Bronchial epithelial cell (primary cell): ENCODE data around the gene FAM13B. TPM values are rescaled to one million over a fixed set of nuclear protein-coding genes. Genes with fewer than 3 reads are reported as not detected.
"Not testable (repeated sequence)": the region's sequence is repeated elsewhere in the genome, so short reads cannot be mapped to it uniquely, and the experiment has no call there.

Source experiments
- DNase-seq: peaks from one replicate; pipeline ENCODE4 v3.0.0-alpha.2; 2010; ENCODE audit warnings: low read depth
- FAIRE-seq: peaks from 2 replicates; lab custom pipeline; 2011; peaks lifted over from hg19 to GRCh38; lab: Jason Lieb, UNC
- H3K27me3 ChIP-seq: 2 replicates; pipeline ENCODE4 v1.5.1; 2011; ENCODE audit warnings: low read length; ENCODE audit not compliant: control insufficient read depth, insufficient read depth
- H3K36me3 ChIP-seq: 2 replicates; pipeline ENCODE4 v1.5.1; 2011; ENCODE audit warnings: low read length; ENCODE audit not compliant: control insufficient read depth, insufficient read depth
- H3K4me3 ChIP-seq: 2 replicates; pipeline ENCODE4 v1.5.1; 2011; ENCODE audit warnings: mild to moderate bottlenecking, low read depth, low read length, control low read depth
- total RNA-seq: library from RNA; depleted of rRNA; stranded (reverse); fragments of >200 nt; gene quantifications from 2 replicates; pipeline ENCODE4 v1.2.1, GENCODE V29; 2014
- TF ChIP-seq, protein P1 (sequence below): IDR thresholded peaks from 2 replicates; pipeline ENCODE4 v1.5.1; 2011; ENCODE audit warnings: mild to moderate bottlenecking, moderate library complexity, low read length, control low read depth, inconsistent platforms; ENCODE audit not compliant: insufficient read depth, severe bottlenecking

The FAM13B gene
- total RNA-seq, 1 donor from 2014 or later, result 10.5 TPM

- Histone ChIP-seq H3K27me3 (no peaks in the 10 kb centered on the region), H3K4me3 (no peak overlapping the region), H3K36me3 (no peaks in the 10 kb centered on the region)
- DNase-seq (no peak), FAIRE-seq (no peak)
- TF ChIP-seq, protein P1, sequence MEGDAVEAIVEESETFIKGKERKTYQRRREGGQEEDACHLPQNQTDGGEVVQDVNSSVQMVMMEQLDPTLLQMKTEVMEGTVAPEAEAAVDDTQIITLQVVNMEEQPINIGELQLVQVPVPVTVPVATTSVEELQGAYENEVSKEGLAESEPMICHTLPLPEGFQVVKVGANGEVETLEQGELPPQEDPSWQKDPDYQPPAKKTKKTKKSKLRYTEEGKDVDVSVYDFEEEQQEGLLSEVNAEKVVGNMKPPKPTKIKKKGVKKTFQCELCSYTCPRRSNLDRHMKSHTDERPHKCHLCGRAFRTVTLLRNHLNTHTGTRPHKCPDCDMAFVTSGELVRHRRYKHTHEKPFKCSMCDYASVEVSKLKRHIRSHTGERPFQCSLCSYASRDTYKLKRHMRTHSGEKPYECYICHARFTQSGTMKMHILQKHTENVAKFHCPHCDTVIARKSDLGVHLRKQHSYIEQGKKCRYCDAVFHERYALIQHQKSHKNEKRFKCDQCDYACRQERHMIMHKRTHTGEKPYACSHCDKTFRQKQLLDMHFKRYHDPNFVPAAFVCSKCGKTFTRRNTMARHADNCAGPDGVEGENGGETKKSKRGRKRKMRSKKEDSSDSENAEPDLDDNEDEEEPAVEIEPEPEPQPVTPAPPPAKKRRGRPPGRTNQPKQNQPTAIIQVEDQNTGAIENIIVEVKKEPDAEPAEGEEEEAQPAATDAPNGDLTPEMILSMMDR, result no peak
Observed at GRCh38 chr5:138054206-138054605, 21.3 kb upstream of the FAM13B start.

- TF ChIP-seq, protein P1, result no peak
- H3K27me3 ChIP-seq, result no peaks in the 10 kb centered on the region
- no peaks in the 10 kb centered on the region for H3K36me3 ChIP-seq
- FAIRE-seq, result no peak
- H3K4me3 ChIP-seq, result no peak overlapping the region
- DNase-seq, result no peak
Observed at GRCh38 chr5:138053554-138053953, 20.7 kb upstream of the FAM13B start.

DNA sequence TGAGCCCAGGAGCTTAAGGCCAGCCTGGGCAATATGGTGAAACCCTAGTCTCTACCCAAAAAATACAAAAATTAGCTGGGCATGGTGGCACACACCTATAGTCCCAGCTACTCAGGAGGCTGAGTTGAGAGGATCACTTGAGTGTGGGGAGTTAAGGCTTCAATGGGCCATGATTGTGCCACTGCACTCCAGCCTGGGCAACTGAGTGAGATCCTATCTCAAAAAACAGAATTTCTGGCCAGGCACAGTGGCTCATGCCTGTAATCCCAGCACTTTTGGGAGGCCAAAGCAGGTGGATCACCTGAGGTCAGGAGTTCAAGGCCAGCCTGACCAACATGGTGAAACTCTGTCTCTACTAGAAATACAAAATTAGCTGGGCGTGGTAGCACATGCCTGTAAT, 19.8 kb upstream of the FAM13B start:
- H3K4me3 ChIP-seq, FAIRE-seq, DNase-seq, H3K27me3 ChIP-seq, H3K36me3 ChIP-seq: not testable (repeated sequence)

- DNase-seq (no peak), FAIRE-seq (no peak)
- Histone ChIP-seq H3K36me3 (no peaks in the 10 kb centered on the region), H3K4me3 (no peak overlapping the region), H3K27me3 (no peaks in the 10 kb centered on the region)
- TF ChIP-seq, protein P1, result no peak
Observed at GRCh38 chr5:138051441-138052296, 18.8 kb upstream of the FAM13B start.

DNA sequence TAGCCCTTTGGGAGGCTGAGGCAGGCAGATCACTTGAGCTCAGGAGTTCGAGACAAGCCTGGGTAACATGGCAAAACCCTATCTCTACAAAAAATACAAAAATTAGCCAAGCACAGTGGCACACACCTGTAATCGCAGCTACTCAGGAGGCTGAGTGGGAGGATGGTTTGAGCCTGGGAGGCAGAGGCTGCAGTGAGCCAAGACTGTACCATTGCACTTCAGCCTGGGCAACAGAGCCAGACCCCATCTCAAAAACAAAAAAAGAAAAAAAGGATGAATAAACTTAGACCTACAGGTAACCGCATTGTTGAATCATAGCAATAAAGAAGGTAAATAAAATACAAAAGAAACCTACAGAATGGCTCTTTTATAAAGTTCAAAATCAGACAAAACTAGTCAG, 12.4 kb upstream of the FAM13B start:
- not testable (repeated sequence) for H3K4me3 ChIP-seq, FAIRE-seq, DNase-seq, H3K36me3 ChIP-seq, H3K27me3 ChIP-seq

- Histone ChIP-seq H3K27me3 (no peaks in the 10 kb centered on the region), H3K4me3 (no peak overlapping the region), H3K36me3 (no peaks in the 10 kb centered on the region)
- TF ChIP-seq, protein P1, result no peak
- DNase-seq (no peak), FAIRE-seq (no peak)
Observed at GRCh38 chr5:138038826-138039225, 5.9 kb upstream of the FAM13B start.
